Smooth muscle cell (in vitro differentiated cells): ENCODE data around the gene ATXN7L1. TPM values are rescaled to one million over a fixed set of nuclear protein-coding genes. Genes with fewer than 3 reads are reported as not detected.

Experiments used
- DNase-seq: peaks from one replicate; lab custom pipeline; 2025; ENCODE audit not compliant: unreplicated experiment; lab: John Stamatoyannopoulos, UW
- H2AFZ ChIP-seq: fragments of 200-600 bp; sonication (generic); 2 replicates; pipeline ENCODE4 v1.6.0; 2016; ENCODE audit warnings: antibody characterized with exemption, low read depth, mild to moderate bottlenecking
- H3F3A ChIP-seq: fragments of 200-600 bp; sonication (generic); 2 replicates; pipeline ENCODE4 v1.6.0; 2017; ENCODE audit warnings: antibody characterized with exemption, low read depth
- H3K27ac ChIP-seq: fragments of 200-600 bp; sonication (generic); 2 replicates; pipeline ENCODE4 v1.5.1; 2016; ENCODE audit warnings: low read depth, mild to moderate bottlenecking
- H3K27me3 ChIP-seq: fragments of 200-600 bp; sonication (generic); 2 replicates; pipeline ENCODE4 v1.6.1; 2016; ENCODE audit warnings: low read depth, mild to moderate bottlenecking
- H3K36me3 ChIP-seq: fragments of 200-600 bp; sonication (generic); 2 replicates; pipeline ENCODE4 v1.5.1; 2016; ENCODE audit warnings: low read depth
- H3K4me1 ChIP-seq: fragments of 200-600 bp; sonication (generic); 2 replicates; pipeline ENCODE4 v1.5.1; 2016; ENCODE audit warnings: low read depth
- H3K4me2 ChIP-seq: fragments of 200-600 bp; sonication (generic); 2 replicates; pipeline ENCODE4 v1.6.0; 2016; ENCODE audit warnings: mild to moderate bottlenecking
- H3K4me3 ChIP-seq: fragments of 200-600 bp; sonication (generic); 2 replicates; pipeline ENCODE4 v1.5.1; 2016; ENCODE audit warnings: mild to moderate bottlenecking
- H3K79me2 ChIP-seq: fragments of 200-600 bp; sonication (generic); 2 replicates; pipeline ENCODE4 v1.6.0; 2016; ENCODE audit warnings: low read depth, mild to moderate bottlenecking
- H3K9ac ChIP-seq: fragments of 200-600 bp; sonication (generic); 2 replicates; pipeline ENCODE4 v1.6.0; 2016; ENCODE audit warnings: low read depth
- H3K9me3 ChIP-seq: fragments of 200-600 bp; sonication (generic); replicated peaks from 2 replicates; pipeline ENCODE4 v1.5.1; 2016; ENCODE audit warnings: low read depth
- H4K20me1 ChIP-seq: fragments of 200-600 bp; sonication (generic); 2 replicates; pipeline ENCODE4 v1.6.0; 2016; ENCODE audit warnings: low read depth
- WGBS: methylation state at CpG from one replicate; pipeline ENCODE4 v1.1.7; 2016; ENCODE audit warnings: low lambda C conversion rate; 5-methylcytosine and 5-hydroxymethylcytosine counted together
- polyA plus RNA-seq: library from polyadenylated mRNA; unstranded; fragments of >200 nt; fragmentation: Nextera tagmentation; extraction: Ambion mirVana; gene quantifications from 2 replicates; pipeline ENCODE4 v1.2.1, GENCODE V29; 2016
- total RNA-seq: library from RNA; depleted of rRNA; stranded (reverse); fragments of >200 nt; gene quantifications from 2 replicates; pipeline ENCODE4 v1.2.3, GENCODE V29; 2014
- TF ChIP-seq, protein P1 (sequence below): fragments of 200-600 bp; sonication (generic); IDR thresholded peaks from 2 replicates; pipeline ENCODE4 v1.5.1; 2017; ENCODE audit warnings: borderline replicate concordance, mild to moderate bottlenecking, antibody characterized with exemption; ENCODE audit not compliant: insufficient read depth, poor library complexity, severe bottlenecking

ATXN7L1 gene
- total and polyA plus RNA-seq, 2 experiments from 2014 or later = 3.3 to 4.4 TPM

DNA sequence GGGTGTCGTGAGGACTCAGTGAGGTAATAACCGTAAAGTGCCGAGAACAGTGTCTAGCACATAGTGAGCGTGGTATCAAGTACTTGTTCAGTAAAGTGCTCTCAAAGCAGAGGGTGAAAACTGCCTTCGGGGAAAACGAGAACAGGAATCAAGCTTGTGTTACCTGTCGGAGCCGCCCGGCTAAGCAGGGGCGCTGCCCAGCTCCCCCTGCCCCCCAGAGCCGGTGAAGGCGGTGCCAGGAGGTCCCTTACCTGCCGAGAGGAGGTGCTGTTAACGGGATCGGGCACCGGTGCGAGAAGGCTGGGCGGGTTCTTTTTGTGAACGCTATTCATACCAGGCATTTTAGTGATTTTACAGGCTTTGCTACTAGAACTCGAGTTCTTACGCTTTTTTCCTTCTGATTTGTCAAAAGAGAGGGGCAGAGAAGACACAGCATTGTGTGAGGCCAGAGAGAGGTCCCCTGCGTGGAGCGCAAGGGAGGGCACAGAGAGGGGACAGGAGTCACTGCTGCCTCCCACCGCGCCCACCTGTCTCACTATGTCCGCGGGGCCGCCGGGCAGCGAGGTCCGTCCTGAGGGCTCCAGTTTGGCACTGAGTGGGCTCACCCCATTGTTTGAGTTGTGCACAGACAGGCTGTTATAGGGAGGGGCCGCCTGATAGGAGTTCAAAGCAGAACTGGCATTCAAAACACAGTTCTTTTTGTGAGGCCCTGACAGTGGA, 262.6 kb downstream of the ATXN7L1 start:
- TF ChIP-seq, protein P1, sequence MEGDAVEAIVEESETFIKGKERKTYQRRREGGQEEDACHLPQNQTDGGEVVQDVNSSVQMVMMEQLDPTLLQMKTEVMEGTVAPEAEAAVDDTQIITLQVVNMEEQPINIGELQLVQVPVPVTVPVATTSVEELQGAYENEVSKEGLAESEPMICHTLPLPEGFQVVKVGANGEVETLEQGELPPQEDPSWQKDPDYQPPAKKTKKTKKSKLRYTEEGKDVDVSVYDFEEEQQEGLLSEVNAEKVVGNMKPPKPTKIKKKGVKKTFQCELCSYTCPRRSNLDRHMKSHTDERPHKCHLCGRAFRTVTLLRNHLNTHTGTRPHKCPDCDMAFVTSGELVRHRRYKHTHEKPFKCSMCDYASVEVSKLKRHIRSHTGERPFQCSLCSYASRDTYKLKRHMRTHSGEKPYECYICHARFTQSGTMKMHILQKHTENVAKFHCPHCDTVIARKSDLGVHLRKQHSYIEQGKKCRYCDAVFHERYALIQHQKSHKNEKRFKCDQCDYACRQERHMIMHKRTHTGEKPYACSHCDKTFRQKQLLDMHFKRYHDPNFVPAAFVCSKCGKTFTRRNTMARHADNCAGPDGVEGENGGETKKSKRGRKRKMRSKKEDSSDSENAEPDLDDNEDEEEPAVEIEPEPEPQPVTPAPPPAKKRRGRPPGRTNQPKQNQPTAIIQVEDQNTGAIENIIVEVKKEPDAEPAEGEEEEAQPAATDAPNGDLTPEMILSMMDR = no peak

DNA sequence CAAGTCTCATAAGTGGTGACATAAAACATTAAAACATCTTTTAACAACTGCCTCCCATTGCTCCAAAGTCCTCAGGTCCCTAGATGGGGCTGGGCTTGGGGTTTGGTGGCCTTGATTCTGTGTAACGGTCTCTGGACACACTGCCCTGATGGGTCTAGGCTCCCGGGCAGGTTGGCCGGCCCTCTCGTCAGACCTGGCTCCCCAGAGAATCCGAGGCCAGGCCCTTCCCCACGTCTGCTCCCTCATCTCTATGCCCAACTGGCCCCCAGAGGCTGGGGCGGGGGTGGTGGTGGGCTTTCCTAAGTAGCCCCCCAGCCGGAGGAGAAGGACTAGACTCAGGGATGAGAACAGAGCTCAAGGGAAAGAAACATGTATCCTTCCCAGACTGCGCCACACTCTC, 263.6 kb downstream of the ATXN7L1 start:
- Histone ChIP-seq H4K20me1 (no peaks in the 10 kb centered on the region), H3K4me2 (no peak overlapping the region), H3F3A (no peaks in the 10 kb centered on the region), H3K27ac (no peak overlapping the region), H3K4me1 (no peaks in the 10 kb centered on the region), H2AFZ (no peak overlapping the region), H3K4me3 (no peak overlapping the region), H3K9ac (no peak overlapping the region), H3K79me2 (no peaks in the 10 kb centered on the region), H3K36me3 (no peaks in the 10 kb centered on the region), H3K9me3 (no peaks in the 10 kb centered on the region), H3K27me3 (no peaks in the 10 kb centered on the region)
- WGBS = 93% methylated on average over 9 of the region's 9 CpGs
- TF ChIP-seq, protein P1 = no peak
- no peak for DNase-seq

More for the DNA sequence above, 262.6 kb downstream of the ATXN7L1 start:
- Histone ChIP-seq H3K27ac (no peak overlapping the region), H2AFZ (no peak overlapping the region), H3K36me3 (no peaks in the 10 kb centered on the region), H3K4me3 (no peak overlapping the region), H4K20me1 (no peaks in the 10 kb centered on the region), H3K79me2 (no peaks in the 10 kb centered on the region), H3K4me1 (no peaks in the 10 kb centered on the region), H3F3A (no peaks in the 10 kb centered on the region), H3K27me3 (no peaks in the 10 kb centered on the region), H3K4me2 (no peak overlapping the region), H3K9ac (no peak overlapping the region), H3K9me3 (no peaks in the 10 kb centered on the region)
- WGBS = 97% methylated on average over 32 of the region's 32 CpGs
- no peak for DNase-seq

DNA sequence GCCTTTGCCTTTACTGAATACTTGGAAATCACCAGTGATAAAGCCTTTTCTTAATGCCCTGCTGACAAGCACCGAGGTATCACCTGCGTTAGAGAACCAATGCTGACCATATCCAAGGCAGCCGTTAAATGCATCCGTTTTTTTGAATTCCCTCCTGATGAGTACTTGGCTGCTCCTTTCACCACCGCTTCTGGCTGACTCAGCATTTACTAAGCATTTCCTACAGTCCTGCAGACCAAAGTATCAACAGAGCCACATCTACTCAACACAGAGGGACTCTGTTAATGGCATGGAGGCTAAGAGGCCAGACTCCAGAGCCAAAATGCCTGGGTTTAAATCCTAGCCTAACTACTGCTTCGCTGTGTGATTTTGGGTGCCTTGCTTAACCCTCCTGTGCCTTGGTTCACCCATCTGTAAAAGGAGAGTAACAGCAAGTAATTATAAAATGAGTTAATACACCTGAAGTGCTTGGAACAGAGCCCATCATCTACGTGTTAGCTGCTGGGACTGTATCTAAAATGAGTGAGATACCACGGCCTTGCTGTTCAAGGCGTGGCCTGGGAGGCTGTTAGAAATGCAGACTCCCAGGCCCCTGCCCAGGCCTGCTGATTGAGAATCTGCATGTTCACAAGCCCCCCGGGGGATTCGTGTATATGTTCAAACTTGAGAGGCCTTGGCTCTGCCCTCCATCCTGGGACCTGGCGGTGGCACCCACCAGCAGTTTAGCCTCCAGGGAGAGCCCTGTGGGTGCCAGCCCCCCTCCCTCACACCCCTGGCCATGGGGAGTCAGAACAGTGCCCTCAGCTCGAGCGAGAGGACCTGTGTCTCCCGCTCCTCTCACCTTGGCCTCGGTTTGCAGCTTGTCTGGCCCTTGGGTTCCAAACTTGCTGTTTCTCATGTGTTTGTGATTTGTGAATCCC, 264.3 kb downstream of the ATXN7L1 start:
- no peaks in the 10 kb centered on the region for H3K79me2 ChIP-seq
- H3K27me3 ChIP-seq = no peaks in the 10 kb centered on the region
- no peak overlapping the region for H3K9ac ChIP-seq
- H2AFZ ChIP-seq = no peak overlapping the region
- no peaks in the 10 kb centered on the region for H3K4me1 ChIP-seq
- TF ChIP-seq, protein P1 = no peak
- H3K36me3 ChIP-seq = no peaks in the 10 kb centered on the region
- 90% methylated on average over 16 of the region's 16 CpGs for WGBS
- H3F3A ChIP-seq = no peaks in the 10 kb centered on the region
- H3K27ac ChIP-seq = no peak overlapping the region
- no peaks in the 10 kb centered on the region for H4K20me1 ChIP-seq
- H3K4me2 ChIP-seq = no peak overlapping the region
- DNase-seq = no peak
- H3K4me3 ChIP-seq = no peak overlapping the region
- no peaks in the 10 kb centered on the region for H3K9me3 ChIP-seq
